Measurements from ENCODE around the gene C19orf81. TPM values are rescaled to one million over a fixed set of nuclear protein-coding genes. Genes with fewer than 3 reads are reported as not detected.

C19orf81 gene
- total RNA-seq, 1 donor from 2014 or later = not detected

DNA sequence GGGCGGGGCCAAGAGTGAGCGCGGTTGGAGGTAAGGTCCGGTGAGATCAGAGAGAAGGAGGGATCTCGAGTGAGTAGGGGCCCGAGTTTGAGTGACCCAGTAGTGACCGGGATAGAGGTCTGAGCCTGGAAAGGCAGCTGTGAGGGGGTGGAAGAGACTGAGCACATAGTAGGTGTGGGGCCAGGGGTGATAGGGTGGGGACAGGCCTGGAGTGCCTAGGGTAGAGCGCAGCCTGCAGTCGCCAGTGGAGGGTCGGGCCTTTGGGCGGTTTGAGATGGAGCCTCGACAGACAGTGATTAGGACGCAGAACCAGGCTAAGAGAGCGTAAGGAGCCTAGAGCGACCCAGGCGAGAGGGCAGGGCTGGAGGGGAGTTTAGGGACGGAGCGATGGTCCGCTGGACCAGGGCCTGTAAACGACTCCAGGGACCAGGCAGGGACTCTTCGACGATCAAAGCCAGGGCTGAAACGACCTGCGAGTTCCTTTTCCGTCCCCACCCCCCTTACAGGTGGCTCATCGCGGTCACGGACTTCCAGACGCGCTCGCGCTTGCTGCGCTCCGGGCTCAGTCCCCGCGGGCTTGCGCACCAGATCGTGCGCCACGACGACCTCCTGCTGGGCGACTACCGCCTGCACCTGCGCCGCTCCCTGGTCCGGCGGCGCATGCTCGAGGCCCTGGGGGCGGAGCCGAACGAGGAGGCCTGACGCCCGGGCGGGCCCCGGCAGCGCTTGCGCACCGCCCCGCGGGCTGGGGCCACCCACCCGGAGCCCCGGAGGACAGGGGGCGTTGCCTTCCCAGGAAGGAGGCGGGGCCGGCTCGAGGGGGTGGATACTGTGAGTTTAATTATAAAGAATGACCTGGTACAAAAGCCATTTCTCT, 9.4 kb downstream of the C19orf81 start:
- peak; percentile 87 to 92 for DNase-seq (ENCODE audit: low read depth in 2 of 2)

DNA sequence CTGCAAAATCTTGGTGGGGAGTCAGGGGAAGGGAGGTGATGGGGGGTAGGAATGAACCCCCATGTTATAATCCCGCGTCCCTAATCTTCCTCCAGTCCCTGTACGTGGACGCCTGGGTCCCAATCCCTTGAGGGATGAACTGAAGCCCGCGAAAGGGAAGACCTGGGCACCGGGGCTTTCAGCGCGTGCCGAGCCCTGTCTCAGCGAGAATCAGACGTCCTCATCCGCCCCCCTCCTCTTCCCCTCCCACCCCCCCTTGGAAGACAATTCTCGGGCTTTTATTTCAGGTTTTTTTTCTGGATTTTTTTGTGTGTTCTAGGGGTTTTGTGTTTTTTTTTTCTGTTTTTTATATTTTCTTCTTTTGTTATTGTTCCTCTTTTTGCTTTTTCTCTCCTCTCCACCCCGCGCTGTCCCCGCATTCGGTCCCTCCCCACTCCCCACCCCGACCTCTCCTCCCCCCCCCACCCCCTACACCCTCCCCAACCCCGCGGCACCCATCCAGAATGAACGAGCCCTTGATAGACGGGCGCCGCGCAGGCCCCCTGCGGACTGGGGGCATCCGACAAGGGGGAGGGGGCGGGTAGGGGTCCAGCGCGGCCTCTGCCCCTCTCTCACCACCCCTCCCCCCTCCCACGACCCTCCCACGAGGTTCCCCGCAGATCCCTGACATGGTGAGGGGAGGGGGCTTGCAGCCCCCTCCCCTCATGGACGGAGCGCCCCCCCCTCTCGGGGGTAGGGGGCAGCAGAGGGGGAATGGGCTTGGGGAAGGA, 10.3 kb downstream of the C19orf81 start:
- DNase-seq (ENCODE audit: low read depth in 2 of 2) = no peak

DNA sequence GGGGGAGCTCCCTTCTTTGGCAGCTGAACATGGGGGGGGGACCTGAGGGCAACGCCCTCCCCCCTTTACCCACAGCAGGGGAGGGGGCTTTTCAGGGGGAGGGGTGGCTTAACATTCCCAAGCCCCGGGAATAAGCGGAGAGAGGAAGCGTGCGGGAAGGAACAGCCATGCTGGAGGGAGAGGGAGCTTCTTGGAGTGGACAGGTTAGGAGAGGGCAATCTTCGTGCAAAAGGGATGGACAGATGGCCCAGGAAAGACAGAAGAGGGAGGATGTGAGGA, 10.8 kb downstream of the C19orf81 start:
- no peak for DNase-seq (ENCODE audit: low read depth in 2 of 2)

DNA sequence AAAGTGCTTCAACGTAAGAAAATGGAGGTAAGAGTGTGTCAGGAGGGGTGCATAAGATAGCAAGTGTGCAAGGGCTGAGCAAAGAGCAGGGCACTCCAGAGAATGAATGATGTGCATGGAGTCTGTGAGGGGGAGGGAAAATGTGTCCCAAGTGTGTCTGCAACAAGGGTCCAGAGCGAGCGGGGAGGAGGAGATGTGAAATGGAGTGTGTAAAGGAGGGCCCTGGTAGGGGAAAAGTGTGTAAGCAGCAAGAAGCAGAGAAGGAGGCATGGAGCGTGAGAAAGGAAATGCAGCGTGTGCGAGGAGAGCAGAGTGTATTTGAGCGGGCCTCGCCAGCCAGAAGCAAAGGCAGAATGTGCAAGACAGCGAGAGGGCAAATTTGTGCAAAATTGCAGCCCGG, 11.8 kb downstream of the C19orf81 start:
- DNase-seq (ENCODE audit: low read depth in 2 of 2) = no peak

DNA sequence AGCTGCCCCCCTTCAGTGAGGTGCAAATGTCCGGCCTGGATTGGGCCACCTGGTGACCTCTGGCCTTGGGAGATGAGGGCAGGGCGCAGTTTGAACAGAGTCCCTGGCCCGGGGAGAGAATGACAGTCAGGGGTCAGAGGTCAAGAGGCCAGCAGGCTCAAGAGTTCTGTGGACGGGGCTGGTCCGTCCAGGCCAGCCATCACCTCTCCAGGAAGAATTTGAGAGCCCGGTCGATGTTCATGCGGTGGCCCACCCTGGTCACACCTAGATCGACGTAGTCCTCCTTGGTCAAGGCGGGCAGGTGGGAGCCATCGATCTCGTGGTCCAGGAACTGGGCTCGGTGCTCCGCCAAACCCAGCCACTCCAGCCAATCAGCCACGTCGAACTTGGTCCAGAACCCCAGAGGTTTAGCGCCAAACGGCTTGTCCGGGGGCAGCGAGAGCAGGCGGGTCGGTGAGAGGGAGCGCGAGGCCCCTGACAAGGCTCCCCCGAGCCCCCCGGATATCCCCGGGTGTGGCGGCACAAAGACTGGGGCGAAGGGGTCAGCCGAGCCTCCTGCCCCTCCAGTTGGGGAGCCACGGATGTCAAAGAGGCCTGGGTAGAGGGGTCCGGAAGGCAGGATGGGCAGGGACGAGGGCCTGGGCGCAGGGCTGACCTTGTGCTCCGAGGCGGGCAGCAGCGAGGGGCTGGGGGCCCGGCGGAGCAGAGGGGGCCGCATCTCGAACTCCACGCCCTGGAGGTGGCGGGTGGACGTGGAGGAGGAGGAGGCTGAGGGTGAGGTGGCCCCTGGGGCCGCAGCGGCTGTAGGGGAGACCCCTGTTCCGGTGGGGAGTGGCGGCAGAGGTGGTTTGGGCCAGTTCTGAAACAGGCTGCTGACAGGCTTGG, 12.8 kb downstream of the C19orf81 start:
- no peak for DNase-seq (ENCODE audit: low read depth in 2 of 2)

DNA sequence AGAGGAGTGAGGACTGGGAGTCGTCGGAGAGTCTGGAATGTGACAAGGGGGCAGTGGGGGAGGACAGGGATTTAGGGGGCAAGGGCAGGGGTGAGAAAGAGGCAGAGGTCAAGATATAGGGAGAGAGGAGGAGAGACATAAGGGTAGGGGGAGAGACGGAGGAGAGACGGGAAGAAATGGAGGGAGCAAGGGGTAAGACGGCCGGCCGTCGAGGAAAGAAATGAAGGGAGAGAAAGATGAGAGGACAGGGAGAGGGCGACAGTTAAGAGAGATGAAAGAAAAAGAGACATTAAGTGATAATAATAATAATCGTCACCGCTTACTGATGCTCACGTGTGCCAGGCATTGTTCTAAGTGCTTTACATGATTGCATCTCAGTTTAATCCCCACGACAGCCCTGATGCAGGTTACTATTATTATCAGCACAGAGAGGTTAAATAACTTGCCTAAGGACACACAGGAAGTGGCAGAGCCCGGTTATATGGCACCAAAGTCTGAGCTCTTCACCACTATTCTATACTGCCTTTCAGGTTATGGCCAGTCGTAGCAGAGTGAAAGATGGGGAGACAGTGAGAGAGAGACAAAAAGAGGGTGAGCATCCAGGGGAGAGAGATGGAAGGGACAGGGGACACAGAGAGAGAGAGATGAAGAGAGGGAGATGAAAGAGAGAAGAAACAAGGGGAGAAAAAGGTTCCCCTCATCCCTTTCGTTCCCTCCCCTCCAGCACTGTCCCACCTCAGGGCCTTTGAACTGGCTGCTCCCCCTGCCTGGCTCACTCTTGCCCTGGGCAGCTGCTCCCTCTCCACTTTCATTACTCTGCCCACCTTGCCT, 13.6 kb downstream of the C19orf81 start:
- DNase-seq (ENCODE audit: low read depth in 2 of 2) = no peak

DNA sequence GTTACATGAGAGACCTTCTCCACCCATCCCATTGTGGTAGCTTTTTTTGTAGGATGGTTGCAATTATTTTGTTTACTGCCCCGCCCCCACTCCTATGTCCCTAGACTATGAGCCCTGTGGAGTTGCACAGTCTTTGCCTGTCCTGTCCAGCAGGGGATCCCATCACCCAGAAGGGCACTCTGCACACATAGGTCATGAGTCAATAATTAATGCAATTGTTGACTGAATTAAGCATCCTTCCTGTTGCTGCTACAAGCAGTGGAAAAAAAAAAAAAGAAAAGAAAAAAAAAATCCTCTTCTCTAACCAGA, 14.2 kb downstream of the C19orf81 start:
- peak in 1 of 2 donors; percentile 11 for DNase-seq (ENCODE audit: low read depth in 2 of 2)

DNA sequence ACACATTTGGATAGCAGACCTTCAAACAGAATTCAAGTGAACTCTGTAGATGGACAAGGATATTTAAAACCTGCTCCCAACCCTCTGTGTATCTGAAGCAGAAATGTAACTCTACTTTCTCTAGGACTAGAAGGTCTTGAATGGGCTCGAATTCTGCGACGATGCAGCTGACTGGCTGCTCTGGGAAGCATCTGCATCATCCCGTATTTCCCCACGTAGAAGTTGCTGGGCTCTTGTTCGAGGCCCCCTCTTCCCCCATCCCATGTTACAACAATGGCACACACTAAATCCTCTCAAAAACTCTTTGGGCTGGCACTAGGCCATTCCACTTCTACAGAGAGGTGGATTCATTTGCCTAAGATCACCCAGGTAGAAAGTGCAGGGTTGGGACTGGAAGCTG, 15.0 kb downstream of the C19orf81 start:
- no peak for DNase-seq (ENCODE audit: low read depth in 2 of 2)

DNA sequence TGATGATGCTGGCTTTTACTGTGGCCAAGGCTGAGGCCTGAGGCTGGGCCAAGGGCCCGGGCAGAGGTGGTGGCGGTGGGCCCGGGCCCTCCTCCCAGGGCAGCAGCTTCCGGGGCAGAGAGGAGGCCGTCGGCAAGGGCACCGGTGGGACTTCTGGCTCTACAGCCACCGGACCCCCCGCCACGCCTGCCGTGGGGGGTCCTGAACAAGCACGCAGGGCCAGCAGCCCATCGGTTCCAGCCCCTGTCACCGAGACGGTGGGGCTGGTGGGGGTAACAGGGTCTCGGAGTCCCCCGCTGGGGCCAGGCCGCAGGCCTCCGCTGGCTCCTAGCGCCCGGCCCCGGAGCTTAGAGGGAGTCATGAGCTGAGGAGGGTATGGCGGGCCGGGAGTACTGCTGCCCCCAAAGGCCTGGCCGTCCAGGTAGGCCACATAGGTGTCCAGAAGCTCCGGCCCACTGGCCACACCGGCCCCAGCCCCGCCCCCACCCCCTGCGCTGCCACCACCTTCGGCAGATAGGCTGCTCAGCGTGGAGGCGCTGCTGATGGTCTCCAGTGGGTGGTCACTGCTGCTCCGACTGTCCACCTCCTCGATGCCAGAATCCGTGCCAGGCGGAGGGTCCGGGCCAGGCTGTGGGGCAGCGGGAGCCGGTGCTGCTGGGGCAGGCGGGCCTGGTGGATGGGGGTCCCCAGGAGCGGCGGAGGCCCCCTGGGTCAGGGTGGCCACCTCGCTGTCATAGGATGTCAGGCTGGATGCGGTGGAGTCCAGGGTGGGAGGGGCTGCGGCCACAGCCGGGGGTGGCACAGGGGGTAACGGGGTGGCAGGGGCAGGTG, 17.3 kb downstream of the C19orf81 start:
- DNase-seq (ENCODE audit: low read depth in 2 of 2) = no peak

DNA sequence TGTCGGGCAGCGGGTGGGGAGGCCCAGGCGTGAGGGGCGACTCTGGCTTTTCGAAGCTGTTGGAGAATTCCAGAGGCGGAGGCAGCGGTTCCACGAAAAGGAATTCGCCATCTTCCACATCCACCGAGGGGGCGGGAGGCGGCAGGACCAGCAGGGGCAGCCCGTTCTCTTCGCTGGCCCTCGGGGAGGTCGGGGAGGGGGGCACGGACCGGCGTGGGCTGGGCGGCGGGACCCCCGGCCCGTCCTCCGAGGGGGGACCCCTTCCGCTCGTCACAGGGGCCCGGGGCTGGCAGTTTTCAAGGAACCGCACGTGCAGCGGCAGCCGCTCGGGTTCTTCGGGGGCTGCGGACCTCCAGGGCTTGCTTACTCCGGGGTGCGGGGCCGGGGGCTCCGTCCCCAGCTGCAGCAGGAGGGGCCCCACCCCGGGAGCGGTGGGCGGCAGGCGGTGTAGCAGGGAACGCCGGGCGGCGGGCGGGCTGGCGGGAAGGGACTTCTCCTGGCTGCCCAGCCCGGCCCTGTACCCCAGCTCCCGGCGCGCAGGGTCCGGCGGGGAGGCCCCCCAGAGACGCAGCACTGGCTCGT, 18.0 kb downstream of the C19orf81 start:
- DNase-seq (ENCODE audit: low read depth in 2 of 2) = no peak

DNA sequence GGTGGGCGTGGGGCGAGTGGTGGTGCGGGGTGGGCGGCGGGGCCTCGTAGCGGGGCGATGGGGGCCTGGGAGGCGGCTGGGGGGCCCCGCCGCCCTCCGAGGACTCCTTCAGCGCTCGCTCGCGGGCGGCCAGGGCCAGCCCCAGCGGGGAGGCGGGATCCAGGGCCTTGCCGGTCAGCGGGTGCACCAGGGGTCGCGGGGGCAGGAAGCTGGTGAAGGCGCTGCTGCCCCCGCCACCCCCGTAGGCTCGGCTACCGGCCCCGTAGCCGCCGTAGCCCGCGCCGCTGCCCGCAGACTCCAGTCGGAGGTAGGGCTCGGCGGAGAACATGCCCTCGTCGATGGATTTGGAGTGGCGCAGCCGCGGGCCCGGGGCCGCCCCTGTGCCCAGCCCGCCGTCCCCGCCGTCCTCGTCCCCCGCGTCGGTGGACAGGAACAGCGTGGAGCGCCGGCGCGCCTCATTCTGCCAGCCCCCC, 18.6 kb downstream of the C19orf81 start:
- DNase-seq (ENCODE audit: low read depth in 2 of 2) = no peak

DNA sequence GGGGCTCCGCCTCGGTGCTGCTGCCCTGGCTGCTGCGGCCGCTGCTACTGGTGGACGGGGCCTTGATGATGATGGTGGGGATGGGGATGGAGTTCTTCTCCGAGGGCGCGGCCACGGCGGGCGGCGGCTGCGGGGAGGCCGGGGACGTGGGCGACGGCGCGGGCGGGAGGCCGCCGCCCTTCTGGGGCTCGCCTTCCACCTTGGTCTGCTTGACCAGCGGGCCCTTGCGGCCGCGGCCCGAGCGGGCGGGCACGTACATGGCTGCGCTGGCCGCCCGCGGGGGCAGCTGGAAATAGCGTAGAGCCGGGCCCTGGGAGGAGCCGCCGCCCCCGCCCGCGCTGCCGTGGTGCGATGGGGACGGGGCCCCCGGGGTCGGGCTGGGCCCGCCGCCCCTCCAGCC, 19.2 kb downstream of the C19orf81 start:
- DNase-seq (ENCODE audit: low read depth in 2 of 2) = no peak

DNA sequence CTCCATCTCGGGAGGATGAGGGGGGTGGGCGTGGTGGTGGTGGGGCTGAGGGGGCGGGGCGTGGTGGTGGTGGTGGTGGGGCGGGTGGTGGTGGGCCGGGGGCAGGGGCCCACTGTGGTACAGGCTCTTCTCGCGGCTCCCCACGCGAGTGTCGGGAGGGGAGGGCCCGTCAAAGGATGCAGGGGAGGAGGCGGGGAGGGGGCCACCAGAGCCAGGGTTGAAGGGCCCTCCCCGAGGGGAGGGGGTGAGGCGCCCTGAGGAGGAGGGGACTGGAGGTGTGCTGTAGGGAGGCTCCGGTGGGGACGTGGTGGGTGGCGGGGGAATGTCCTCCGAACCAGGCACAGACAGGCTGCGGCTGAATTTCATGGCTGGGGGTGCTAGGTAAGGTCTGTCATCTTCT, 19.6 kb downstream of the C19orf81 start:
- no peak for DNase-seq (ENCODE audit: low read depth in 2 of 2)

DNA sequence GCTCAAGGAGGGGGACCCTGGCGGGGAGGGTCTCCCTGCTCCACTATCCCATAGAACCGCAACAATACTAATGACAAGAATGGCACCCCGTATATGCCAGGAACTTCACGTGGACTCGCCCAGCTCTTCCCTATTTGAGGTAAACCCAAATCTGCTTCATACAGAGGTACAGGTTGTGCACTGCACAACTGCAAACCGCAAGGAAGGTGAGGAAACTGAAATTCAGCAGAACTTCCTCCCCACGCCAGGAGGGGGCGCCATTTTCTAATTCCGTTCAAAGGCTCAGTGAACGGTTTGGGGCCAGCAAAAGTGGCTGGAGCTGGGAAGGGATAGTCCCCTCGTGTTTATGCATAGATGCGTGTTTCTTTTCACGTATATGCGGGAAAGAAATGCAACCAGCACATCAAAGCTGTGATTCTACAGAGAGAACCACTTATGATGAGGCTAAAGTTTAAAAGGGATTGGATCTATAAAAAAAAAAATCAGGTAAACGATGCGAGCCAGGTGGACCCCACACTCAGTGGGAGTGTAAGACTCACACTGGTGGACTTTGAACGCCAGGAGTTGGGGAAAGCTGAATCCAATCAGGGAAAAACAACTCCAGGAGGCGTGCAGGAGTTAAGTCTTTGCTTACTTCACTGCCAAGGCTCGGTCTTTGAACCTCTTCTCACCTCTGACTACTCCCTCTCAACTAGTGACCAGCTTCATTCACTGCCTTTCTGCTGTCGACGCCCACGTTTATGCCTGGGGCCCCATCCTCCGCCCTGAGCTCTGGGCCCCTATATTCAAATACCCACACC, 20.3 kb downstream of the C19orf81 start:
- peak; percentile 36 to 56 for DNase-seq (ENCODE audit: low read depth in 2 of 2)

DNA sequence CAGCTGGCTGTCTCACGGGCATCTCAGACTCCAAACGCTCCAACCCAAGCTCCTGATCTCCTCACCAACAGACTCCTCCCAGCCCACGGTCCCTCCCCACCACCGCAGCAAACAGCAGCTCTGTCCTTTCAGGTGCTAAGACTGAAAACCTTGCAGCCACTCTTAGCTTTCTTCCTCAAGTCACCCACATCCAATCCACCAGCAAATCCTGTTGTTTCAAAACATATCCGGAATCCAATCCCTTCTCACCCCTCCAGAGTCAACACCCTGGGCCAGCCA, 20.8 kb downstream of the C19orf81 start:
- DNase-seq (ENCODE audit: low read depth in 2 of 2) = no peak

DNA sequence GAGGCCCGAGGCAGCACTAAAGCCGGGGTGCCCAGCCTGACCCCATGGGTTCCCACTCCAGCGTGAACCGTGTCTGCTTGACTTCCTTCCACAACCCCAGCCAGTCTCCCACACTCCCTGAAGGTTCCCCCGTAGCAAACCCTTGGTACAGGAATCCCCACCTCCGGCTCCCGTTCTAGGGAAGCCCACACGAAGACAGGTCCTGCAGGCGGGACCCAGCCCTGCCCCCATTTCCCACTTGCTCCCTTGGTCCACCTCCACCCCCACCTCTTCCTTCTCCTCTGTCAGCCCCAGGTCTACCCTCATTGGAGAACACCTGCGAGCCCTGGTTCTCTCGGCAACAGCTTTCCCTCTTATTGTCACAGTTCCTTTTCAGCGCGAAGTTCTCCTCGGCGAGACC, 23.9 kb downstream of the C19orf81 start:
- no peak for DNase-seq (ENCODE audit: low read depth in 2 of 2)

DNA sequence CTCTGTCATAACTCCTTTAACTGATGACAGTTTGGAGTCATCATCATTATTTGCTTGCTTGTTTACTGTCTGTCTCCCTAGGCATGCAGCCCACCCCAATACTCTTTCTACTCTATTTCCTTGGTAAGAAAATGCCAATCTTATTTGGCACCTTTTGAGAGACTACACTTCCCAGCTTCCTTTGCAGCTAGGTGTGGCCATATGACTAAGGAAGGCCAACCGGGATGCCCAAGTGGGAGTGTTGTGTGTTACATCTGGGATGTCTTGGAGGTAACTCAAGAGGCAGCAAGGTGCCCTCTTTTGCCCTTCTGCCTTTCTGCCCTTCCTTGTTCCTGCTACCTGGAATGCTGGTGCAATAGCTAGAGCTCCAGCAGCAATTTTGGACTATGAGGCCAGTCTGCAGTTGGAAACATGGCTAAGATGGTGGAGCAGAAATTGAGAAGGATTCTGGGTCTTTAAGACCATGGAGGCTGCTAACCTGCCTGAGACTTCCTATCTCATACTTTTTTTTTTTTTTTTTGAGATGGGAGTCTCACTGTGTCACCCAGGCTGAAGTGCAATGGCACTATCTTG, 27.5 kb downstream of the C19orf81 start:
- no peak for DNase-seq (ENCODE audit: low read depth in 2 of 2)

DNA sequence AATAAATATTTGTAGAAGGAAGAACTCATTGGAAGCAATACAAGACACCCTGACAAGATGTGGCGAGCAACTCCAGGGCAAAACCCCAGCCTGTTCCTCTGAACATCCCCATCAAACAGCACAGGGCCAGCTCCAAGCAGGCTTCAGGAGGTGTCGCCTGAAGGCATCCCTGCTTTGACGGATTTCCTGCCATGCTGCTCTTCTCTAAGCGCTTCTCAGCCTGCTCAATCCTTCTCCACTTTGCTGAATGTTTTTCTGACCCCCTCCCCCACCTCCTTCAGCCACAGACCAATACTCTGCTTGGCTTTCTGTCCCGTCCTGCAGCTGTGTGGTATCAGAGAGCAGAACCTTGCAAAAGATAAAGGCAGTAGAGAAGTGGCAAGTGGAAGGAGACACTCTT, 28.4 kb downstream of the C19orf81 start:
- DNase-seq (ENCODE audit: low read depth in 2 of 2) = no peak

DNA sequence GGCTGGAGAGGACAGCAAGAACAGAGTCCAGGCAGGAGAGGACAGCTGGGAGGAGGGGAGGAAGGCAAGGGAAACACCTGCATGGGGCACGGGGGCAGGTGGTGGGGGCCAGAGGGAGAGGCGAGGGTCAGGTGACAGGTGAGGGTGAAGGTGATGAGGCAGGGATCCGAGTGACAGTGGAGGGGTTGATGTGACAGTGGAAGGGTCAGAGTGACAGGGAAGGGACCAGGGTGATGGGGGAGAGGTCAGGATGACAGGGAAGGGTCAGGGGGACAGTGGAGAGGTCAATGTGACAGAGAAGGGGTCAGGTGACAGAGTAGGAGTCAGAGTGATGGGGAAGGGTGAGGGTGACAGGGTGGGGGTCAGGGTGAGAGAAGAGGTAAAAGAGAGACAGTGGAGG, 29.1 kb downstream of the C19orf81 start:
- DNase-seq (ENCODE audit: low read depth in 2 of 2) = no peak
